ENCODE results near the gene PDAP1.

GRCh38 chr7:99390941-99391602, 17.3 kb downstream of the PDAP1 start:
- TF ChIP-seq CTCF (optimal IDR thresholded peaks at IDR 0.05 in 1 of 3, IDR thresholded peaks at IDR 0.05 in 1 of 3, conservative IDR thresholded peaks at IDR 0.05 in 1 of 3; ENCODE audit: extremely low read depth in 1 of 3, insufficient read depth in 2 of 3, low read length in 3 of 3) (no peak), EZH2 (IDR thresholded peaks at IDR 0.05; ENCODE audit: low read length) (no peak)
